GM18505 (cell line): Measurements from ENCODE around the gene GLB1L3.
A peak's percentile ranks its signal among the peaks of the same experiment; 100 is the strongest.

Experiments
- ATAC-seq: cut with Tn5 transposase; IDR thresholded peaks from one replicate; pipeline ENCODE4 v1.9.1; 2021; ENCODE audit not compliant: unreplicated experiment
- POLR2A ChIP-seq: IDR thresholded peaks from 4 replicates; pipeline ENCODE4 v1.6.1; 2011; ENCODE audit warnings: borderline replicate concordance; ENCODE audit not compliant: insufficient read depth, insufficient read length; ENCODE audit errors: extremely low read depth

GLB1L3 gene

GRCh38 chr11:134331354-134332188 is 55.4 kb downstream of the GLB1L3 start, which contains the start of gene GLB1L2:
GLB1L2 (plus strand) TSS chr11:134331988; CDS start chr11:134332062, 74 bp downstream.
- ATAC-seq: peak; percentile 91
- no peak for TF ChIP-seq POLR2A

GRCh38 chr11:134332189-134332631 is 56.0 kb downstream of the GLB1L3 start:
- no peak for TF ChIP-seq POLR2A
- ATAC-seq: peak; percentile 25

DNA sequence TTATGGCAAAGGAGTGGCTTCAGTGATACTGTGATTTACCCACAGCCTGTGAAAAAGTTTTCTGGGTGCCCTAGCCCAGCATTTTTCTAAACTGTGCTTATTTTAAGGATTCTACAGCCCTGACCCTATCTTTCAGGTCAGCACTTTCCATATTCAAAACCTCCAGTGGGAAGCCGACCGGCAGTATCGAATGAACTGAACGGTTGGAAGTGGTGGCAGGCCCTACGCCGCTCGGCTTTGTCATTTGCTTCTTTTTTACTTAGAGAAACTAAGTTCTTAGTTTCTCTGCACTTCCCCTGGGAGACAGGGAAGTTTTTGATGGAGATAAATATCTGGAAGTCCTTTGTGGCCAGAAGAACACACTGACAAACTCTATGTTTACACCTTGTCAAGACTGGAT is 56.6 kb downstream of the GLB1L3 start:
- ATAC-seq: no peak
- no peak for TF ChIP-seq POLR2A

DNA sequence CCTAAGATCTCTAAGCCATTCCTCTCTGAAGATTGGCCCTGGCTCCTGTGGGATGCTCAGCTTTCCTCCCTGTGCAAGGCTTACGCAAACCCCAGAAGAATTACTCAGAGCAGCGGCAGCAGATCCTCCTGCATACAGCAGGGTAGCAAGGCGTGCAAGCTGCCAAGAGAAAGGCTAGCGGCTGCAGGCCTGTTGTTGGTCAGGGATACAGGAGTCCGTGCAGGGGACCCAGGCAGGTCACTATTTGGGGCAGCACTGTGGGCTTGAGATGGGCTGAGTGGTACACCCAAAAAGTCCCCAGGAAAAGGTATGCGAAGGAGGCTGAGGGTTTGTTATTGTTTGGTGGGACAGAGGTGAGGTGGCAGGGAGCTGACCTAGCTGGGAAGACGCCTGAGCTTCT is 57.1 kb downstream of the GLB1L3 start:
- ATAC-seq: no peak
- TF ChIP-seq POLR2A: no peak

DNA sequence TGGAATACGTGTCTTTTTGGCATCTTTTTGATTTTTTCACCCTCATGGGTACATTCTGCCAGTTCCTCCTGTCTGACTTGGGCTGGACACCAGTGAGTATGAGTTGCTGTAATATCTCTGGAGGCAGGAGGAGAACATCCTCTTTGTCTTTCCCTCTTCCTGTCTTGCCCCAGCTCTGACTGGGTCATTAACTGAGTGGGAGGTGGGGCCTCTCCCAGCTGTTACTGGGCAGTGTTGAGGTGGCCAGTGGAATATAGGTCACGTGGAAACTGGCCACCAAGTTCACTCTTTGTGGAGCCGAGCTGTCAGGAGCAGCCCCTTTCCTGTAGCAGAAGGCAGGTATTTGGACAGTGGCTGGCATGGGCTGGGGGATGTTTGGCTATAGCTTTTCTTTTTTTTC is 57.8 kb downstream of the GLB1L3 start:
- no peak for TF ChIP-seq POLR2A
- ATAC-seq: no peak

- ATAC-seq: no peak
- TF ChIP-seq POLR2A: no peak
Measured at GRCh38 chr11:134334796-134335571, 58.8 kb downstream of the GLB1L3 start.

GRCh38 chr11:134337051-134337450 is 60.9 kb downstream of the GLB1L3 start:
- no peak for TF ChIP-seq POLR2A

GRCh38 chr11:134338068-134338467 is 61.9 kb downstream of the GLB1L3 start:
- ATAC-seq: no peak
- no peak for TF ChIP-seq POLR2A

More at GRCh38 chr11:134337051-134337450, 60.9 kb downstream of the GLB1L3 start:
- no peak for ATAC-seq

GRCh38 chr11:134338654-134339053 is 62.5 kb downstream of the GLB1L3 start:
- ATAC-seq: no peak
- no peak for TF ChIP-seq POLR2A

DNA sequence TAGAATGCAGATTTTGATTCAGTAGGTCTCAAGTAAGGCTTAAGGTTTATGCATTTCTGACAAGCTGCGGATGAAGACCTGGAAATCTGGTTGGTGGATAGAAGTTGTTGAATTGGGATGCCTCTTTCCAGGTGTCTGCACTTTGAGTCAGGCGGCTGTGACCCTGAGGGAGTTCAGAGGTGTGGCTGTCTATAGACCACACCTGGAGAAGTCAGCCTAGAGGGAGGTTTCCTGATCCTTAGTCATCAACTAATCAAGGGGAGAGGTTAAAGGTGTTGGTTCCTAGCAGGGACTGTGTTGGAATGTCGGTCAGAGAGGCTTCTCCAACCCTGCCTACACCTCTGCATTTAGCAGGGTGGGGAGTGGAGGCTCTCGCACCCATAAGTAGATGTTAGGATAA is 63.6 kb downstream of the GLB1L3 start:
- TF ChIP-seq POLR2A: no peak

GRCh38 chr11:134340354-134340964 is 64.3 kb downstream of the GLB1L3 start:
- no peak for ATAC-seq
- TF ChIP-seq POLR2A: no peak

More for the DNA sequence above, 63.6 kb downstream of the GLB1L3 start:
- no peak for ATAC-seq

GRCh38 chr11:134341805-134342571 is 65.8 kb downstream of the GLB1L3 start:
- TF ChIP-seq POLR2A: no peak
- ATAC-seq: no peak
